Measurements from ENCODE around the gene MRAP2. TPM values are rescaled to one million over a fixed set of nuclear protein-coding genes. Genes with fewer than 3 reads are reported as not detected.

MRAP2 gene
- total RNA-seq, 1 donor from 2014 or later: not detected

- Mint-ChIP-seq H3K9me3 (no peaks in the 10 kb centered on the region), H3K4me1 (no peaks in the 10 kb centered on the region), H3K36me3 (ENCODE audit: low read depth) (no peaks in the 10 kb centered on the region), H3K27me3 (peaks cover 6% of the 10 kb centered on the region), H3K27ac (no peak overlapping the region), H3K4me3 (no peak overlapping the region)
- no peak for DNase-seq
- ChIA-PET CTCF (no interaction called here), POLR2A (no interaction called here)
- TF ChIP-seq CTCF (IDR thresholded peaks at IDR 0.05): no peak
- no peak for ATAC-seq (ENCODE audit: low read depth)
- intact Hi-C loops (cut with micrococcal nuclease): no loop called here
These were observed 22.1 kb downstream of the MRAP2 start for GRCh38 chr6:84055647-84056046.

GRCh38 chr6:84057908-84058307 lies 24.3 kb downstream of the MRAP2 start:
- Mint-ChIP-seq H3K27me3 (no peaks in the 10 kb centered on the region), H3K36me3 (ENCODE audit: low read depth) (no peaks in the 10 kb centered on the region), H3K4me1 (no peaks in the 10 kb centered on the region), H3K27ac (no peak overlapping the region), H3K4me3 (no peak overlapping the region), H3K9me3 (no peaks in the 10 kb centered on the region)
- ChIA-PET POLR2A (no interaction called here), CTCF (no interaction called here)
- DNase-seq: no peak
- TF ChIP-seq CTCF (IDR thresholded peaks at IDR 0.05): no peak
- no peak for ATAC-seq (ENCODE audit: low read depth)
- intact Hi-C loops (cut with micrococcal nuclease): no loop called here

- H3K9me3 Mint-ChIP-seq: no peaks in the 10 kb centered on the region
- H3K27ac Mint-ChIP-seq: no peak overlapping the region
- no peak overlapping the region for H3K4me3 Mint-ChIP-seq
- no peaks in the 10 kb centered on the region for H3K4me1 Mint-ChIP-seq
- POLR2A ChIA-PET: no interaction called here
- no peak for TF ChIP-seq CTCF (IDR thresholded peaks at IDR 0.05)
- CTCF ChIA-PET: no interaction called here
- no peaks in the 10 kb centered on the region for H3K27me3 Mint-ChIP-seq
- no peak for ATAC-seq (ENCODE audit: low read depth)
- intact Hi-C loops (cut with micrococcal nuclease): no loop called here
- no peaks in the 10 kb centered on the region for H3K36me3 Mint-ChIP-seq (ENCODE audit: low read depth)
- DNase-seq: no peak
These were observed 25.5 kb downstream of the MRAP2 start for GRCh38 chr6:84059082-84059481.

GRCh38 chr6:84061174-84061573 lies 27.6 kb downstream of the MRAP2 start:
- Mint-ChIP-seq H3K9me3 (no peaks in the 10 kb centered on the region), H3K27ac (no peak overlapping the region), H3K4me3 (no peak overlapping the region), H3K27me3 (peaks cover 3% of the 10 kb centered on the region), H3K36me3 (ENCODE audit: low read depth) (no peaks in the 10 kb centered on the region), H3K4me1 (no peaks in the 10 kb centered on the region)
- no peak for ATAC-seq (ENCODE audit: low read depth)
- ChIA-PET POLR2A (no interaction called here), CTCF (no interaction called here)
- no peak for DNase-seq
- no peak for TF ChIP-seq CTCF (IDR thresholded peaks at IDR 0.05)
- intact Hi-C loops (cut with micrococcal nuclease): no loop called here

GRCh38 chr6:84061613-84062398 lies 28.2 kb downstream of the MRAP2 start:
- TF ChIP-seq CTCF (IDR thresholded peaks at IDR 0.05): no peak
- ATAC-seq (ENCODE audit: low read depth) (no peak), DNase-seq (no peak)
- Mint-ChIP-seq H3K4me3 (no peak overlapping the region), H3K4me1 (no peaks in the 10 kb centered on the region), H3K27me3 (peaks cover 3% of the 10 kb centered on the region), H3K36me3 (ENCODE audit: low read depth) (no peaks in the 10 kb centered on the region), H3K9me3 (no peaks in the 10 kb centered on the region), H3K27ac (no peak overlapping the region)
- CTCF ChIA-PET: no interaction called here
- POLR2A ChIA-PET: no interaction called here
- intact Hi-C loops (cut with micrococcal nuclease): no loop called here

Data from activated B cell treated with CpG ODN at 0.5 μM for 24 hours (primary cell).